GM12892 (cell line): ENCODE results near the gene NEK2.

Experiments
- POLR2A ChIP-seq: IDR thresholded peaks from 2 replicates; pipeline ENCODE4 v1.6.1; 2011; ENCODE audit warnings: low read depth, low read length, control low read depth
- POLR2AphosphoS5 ChIP-seq: IDR thresholded peaks from 2 replicates; pipeline ENCODE4 v1.6.1; 2011; ENCODE audit warnings: low read depth, low read length, control low read depth
- TAF1 ChIP-seq: IDR thresholded peaks from 2 replicates; pipeline ENCODE4 v1.6.1; 2011; ENCODE audit warnings: low read depth, mild to moderate bottlenecking, control low read depth, low read length, borderline replicate concordance

DNA sequence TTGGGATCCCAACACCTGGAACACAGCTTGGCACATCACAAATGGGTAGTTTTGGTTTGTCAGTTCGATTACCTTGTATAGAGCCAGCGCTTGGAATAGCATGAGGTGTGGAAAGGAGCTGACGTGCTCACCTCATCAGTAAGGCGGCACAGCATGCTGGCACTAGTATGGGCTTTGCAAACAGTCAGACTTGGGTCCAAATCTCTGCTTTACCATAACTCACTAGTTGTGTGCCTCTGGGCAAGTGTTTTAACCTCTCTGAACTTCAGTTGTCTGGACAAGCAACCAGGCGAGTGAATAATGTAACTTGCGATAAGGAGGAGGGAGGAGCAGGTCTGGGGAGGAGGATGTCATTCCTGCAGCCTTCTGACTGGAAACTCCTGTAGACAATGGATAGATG lies 26.3 kb upstream of the NEK2 start:
- no peak for TF ChIP-seq POLR2A
- TF ChIP-seq POLR2AphosphoS5, result no peak
- TF ChIP-seq TAF1, result no peak
